Heart left ventricle (tissue), 13 donors: ENCODE data around the gene ACKR2.

Source experiments
- POLR2A ChIP-seq, 2 donors: fragments of 450-650 bp; IDR thresholded peaks; one replicate each; pipeline ENCODE4 v1.6.1; 2017; ENCODE audit warnings: antibody characterized with exemption in 2 of 2, mild to moderate bottlenecking in 2 of 2, moderate library complexity in 2 of 2
- TF ChIP-seq, protein P1 (sequence below), 12 donors: fragments of 200-600 bp; sonication (generic) in 4 of 12; IDR thresholded peaks; one replicate each; pipeline versions ENCODE4 v1.5.0 to v1.8.0; 2018 to 2022; ENCODE audit warnings: antibody characterized with exemption in 12 of 12, mild to moderate bottlenecking in 5 of 12
- donor health status: ischemic (EF 13 %, LVEDD 7.1; RV severe dilation, severe dysfunction).
- donor health status: DM: no; HTN: yes; CAD: no.
- donor health status: DM: no; HTN: no; CAD: no.
- donor health status: ischemic (EF 25% LVEDD 6.9; RV normal size, moderate dysfunction).
- donor health status: ischemic (EF 25% LVEDD 5.7; RV mildly dilated, moderate dysfunction).
- donor health status: ischemic (EF 35%, LVEDD 5.7; RV mildly dilated, moderate dysfunction).
- donor health status: nonischemic (EF 11% LVEDD 7.7; RV severe dilation, severe dysfunction).
- donor health status: DM: yes; HTN: yes; CAD: no.
- donor health status: PGD.
- donor health status: ischemic (EF 29% LVEDD 5.4; RV normal size, mild dysfunction).
- donor health status: nonischemic (EF 23%, LVEDD 6.1; RV moderate dilation, normal function).

DNA sequence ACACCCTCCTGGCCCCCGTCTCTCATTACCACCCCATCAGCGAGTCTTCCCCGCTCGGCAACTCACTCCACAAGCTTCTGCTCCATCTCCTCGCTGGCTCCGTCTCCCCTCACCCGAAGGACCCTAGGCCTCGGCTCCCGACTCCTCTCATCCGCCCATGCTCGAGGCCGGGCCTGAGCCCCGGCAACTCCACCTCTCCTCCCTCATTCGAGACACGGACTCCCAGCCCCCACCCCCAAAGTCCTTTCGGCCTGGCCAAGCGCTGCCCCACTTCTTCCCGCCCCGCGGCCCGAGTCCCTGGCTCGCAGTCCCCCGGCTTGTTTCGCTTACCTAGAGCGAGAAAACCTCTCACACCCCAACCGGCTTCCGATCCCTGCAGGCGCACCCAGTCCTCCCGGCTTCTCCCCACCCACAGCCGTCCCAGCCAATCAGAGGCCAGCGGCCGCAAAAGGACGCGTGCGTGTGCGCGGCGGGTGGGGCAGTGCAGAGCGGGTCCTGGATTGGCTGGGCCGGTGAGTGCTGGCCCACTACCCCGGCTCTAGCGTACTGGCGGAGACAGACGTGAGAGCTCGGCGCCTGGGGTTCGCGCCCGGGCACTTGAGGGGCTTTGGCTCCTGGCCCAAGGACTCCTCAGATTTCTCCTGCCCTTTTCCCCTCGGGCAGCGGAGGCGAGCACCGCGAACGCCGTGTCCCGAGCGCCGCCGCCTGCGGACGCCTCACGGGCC is 5.0 kb upstream of the ACKR2 start, which contains the start of gene HIGD1A:
- TF ChIP-seq, protein P1, sequence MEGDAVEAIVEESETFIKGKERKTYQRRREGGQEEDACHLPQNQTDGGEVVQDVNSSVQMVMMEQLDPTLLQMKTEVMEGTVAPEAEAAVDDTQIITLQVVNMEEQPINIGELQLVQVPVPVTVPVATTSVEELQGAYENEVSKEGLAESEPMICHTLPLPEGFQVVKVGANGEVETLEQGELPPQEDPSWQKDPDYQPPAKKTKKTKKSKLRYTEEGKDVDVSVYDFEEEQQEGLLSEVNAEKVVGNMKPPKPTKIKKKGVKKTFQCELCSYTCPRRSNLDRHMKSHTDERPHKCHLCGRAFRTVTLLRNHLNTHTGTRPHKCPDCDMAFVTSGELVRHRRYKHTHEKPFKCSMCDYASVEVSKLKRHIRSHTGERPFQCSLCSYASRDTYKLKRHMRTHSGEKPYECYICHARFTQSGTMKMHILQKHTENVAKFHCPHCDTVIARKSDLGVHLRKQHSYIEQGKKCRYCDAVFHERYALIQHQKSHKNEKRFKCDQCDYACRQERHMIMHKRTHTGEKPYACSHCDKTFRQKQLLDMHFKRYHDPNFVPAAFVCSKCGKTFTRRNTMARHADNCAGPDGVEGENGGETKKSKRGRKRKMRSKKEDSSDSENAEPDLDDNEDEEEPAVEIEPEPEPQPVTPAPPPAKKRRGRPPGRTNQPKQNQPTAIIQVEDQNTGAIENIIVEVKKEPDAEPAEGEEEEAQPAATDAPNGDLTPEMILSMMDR (IDR thresholded peaks at IDR 0.05), result no peak
- peak; percentile 79 to 98 for TF ChIP-seq POLR2A (IDR thresholded peaks at IDR 0.05)
